ENCODE results near the gene EPM2A. TPM values are rescaled to one million over a fixed set of nuclear protein-coding genes. Genes with fewer than 3 reads are reported as not detected.

The EPM2A gene
- total RNA-seq, 1 experiment from 2014 or later, result 6.2 TPM

DNA sequence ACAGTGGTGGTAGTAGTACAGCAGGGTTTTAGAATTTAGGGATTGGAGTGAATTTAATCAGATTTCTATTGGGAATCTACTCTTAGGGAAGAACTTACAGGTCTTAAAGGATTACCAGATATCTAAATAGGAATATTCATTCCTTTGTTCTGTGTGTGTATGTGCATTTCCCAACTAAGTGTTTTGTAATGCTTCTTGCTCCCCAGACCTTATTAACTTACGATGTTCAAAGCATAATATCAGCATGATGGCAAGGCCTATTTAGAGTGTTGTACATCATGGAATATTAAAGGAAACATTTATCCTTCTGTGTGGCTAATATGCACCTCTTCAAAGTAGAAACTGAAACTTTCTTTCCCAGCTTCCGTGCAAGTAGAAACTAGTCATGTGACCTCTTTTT lies 133.9 kb downstream of the EPM2A start:
- Histone ChIP-seq H3K36me3 (no peaks in the 10 kb centered on the region), H3K4me1 (replicated peaks) (no peaks in the 10 kb centered on the region), H3K27me3 (replicated peaks) (no peaks in the 10 kb centered on the region), H3K9me3 (replicated peaks) (no peaks in the 10 kb centered on the region), H3K27ac (no peak overlapping the region), H3K4me3 (no peak overlapping the region)
- DNase-seq (ENCODE audit: low read depth in 1 of 2, low spot score in 2 of 2), result no peak

DNA sequence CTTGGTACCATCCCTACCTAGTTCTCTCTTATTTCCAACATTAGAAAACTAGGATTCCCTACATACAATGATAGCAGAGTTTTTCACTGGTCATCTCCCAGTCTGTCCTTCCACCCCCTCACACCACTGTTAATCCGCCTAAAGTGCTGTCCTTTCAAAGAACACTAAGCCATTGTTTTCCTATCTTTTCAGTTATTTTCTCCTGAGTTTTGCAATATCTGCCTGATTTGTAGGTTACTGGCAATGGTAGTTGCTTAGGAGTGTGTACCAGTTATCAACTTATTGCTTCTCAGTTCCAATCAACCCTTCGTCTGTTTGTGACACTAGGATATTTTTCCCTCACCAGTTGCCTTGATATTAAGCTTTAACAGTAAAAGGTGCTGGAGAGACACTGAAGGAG lies 135.0 kb downstream of the EPM2A start:
- no peak for DNase-seq (ENCODE audit: low read depth in 1 of 2, low spot score in 2 of 2)
- Histone ChIP-seq H3K4me3 (no peak overlapping the region), H3K27ac (no peak overlapping the region), H3K36me3 (no peaks in the 10 kb centered on the region), H3K27me3 (replicated peaks) (no peaks in the 10 kb centered on the region), H3K9me3 (replicated peaks) (no peaks in the 10 kb centered on the region), H3K4me1 (replicated peaks) (no peaks in the 10 kb centered on the region)

GRCh38 chr6:145588981-145589380 lies 146.3 kb downstream of the EPM2A start:
- Histone ChIP-seq H3K27ac (no peak overlapping the region), H3K27me3 (replicated peaks) (no peaks in the 10 kb centered on the region), H3K36me3 (no peaks in the 10 kb centered on the region), H3K9me3 (replicated peaks) (no peaks in the 10 kb centered on the region), H3K4me1 (replicated peaks) (no peaks in the 10 kb centered on the region), H3K4me3 (no peak overlapping the region)
- DNase-seq (ENCODE audit: low read depth in 1 of 2, low spot score in 2 of 2), result no peak

GRCh38 chr6:145587334-145587733 lies 148.0 kb downstream of the EPM2A start:
- DNase-seq (ENCODE audit: low read depth in 1 of 2, low spot score in 2 of 2), result no peak
- Histone ChIP-seq H3K27me3 (replicated peaks) (no peaks in the 10 kb centered on the region), H3K9me3 (replicated peaks) (no peaks in the 10 kb centered on the region), H3K36me3 (no peaks in the 10 kb centered on the region), H3K4me1 (replicated peaks) (no peaks in the 10 kb centered on the region), H3K4me3 (no peak overlapping the region), H3K27ac (no peak overlapping the region)

GRCh38 chr6:145583753-145584152 lies 151.6 kb downstream of the EPM2A start:
- DNase-seq (ENCODE audit: low read depth in 1 of 2, low spot score in 2 of 2), result no peak
- no peaks in the 10 kb centered on the region for H3K4me1 ChIP-seq (replicated peaks)
- no peaks in the 10 kb centered on the region for H3K27me3 ChIP-seq (replicated peaks)
- no peak overlapping the region for H3K27ac ChIP-seq
- H3K4me3 ChIP-seq, result no peak overlapping the region
- H3K9me3 ChIP-seq (replicated peaks), result no peaks in the 10 kb centered on the region
- H3K36me3 ChIP-seq, result no peaks in the 10 kb centered on the region

Other genes starting within 250 kb of the EPM2A start
- 9.5 and 10.4 TPM in 2 replicates for gene FBXO30, start 79.3 kb upstream of the EPM2A start, total RNA-seq (2014; rRNA removed; shearing (Covaris generic))
- gene SHPRH, start 228.8 kb upstream of the EPM2A start, total RNA-seq (2014; rRNA removed; shearing (Covaris generic)), result 9.4 and 12.3 TPM in 2 replicates